HepG2 (cell line): Measurements from ENCODE around the gene AHRR. TPM values are rescaled to one million over a fixed set of nuclear protein-coding genes. Genes with fewer than 3 reads are reported as not detected.

Experiments
- ATAC-seq: fragments of 200-7000 bp; cut with Tn5 transposase; 3 replicates; pipeline ENCODE4 v1.9.1; 2020; ENCODE audit warnings: mild to moderate bottlenecking, moderate library complexity
- BruUV-seq: library from RNA; stranded (reverse); fragments of 400-500 nt; replicated peaks from 2 replicates; lab custom pipeline; 2021; lab: Mats Ljungman, UMichigan
- CTCF ChIA-PET: fragments of 300-600 bp; formaldehyde crosslinking; extraction: SDS; loops from one replicate; lab custom pipeline; 2021; ENCODE audit warnings: low total read pairs, inconsistent platforms, low intra/inter-chr PET ratio; lab: Yijun Ruan, JAX
- POLR2A ChIA-PET: fragments of 350-600 bp; sonication (Branson Sonifier 250); formaldehyde crosslinking; loops from one replicate; lab custom pipeline; 2020; ENCODE audit warnings: antibody characterized with exemption, inconsistent platforms; lab: Yijun Ruan, JAX
- DNase-seq: peaks from one replicate; pipeline ENCODE4 v3.0.0-alpha.2; 2015; ENCODE audit warnings: low spot score
- FAIRE-seq: peaks from 3 replicates; lab custom pipeline; 2011; peaks lifted over from hg19 to GRCh38; lab: Jason Lieb, UNC
- H2AFZ ChIP-seq: one replicate; pipeline ENCODE4 v1.6.1; 2011; ENCODE audit warnings: low read length, inconsistent platforms
- H3K27ac ChIP-seq: fragments of 300-600 bp; 3 replicates; pipeline ENCODE4 v1.8.0; 2011; ENCODE audit warnings: mixed run types, mild to moderate bottlenecking, mixed read lengths, low read length, inconsistent platforms; ENCODE audit not compliant: insufficient read depth; ENCODE audit errors: extremely low read length
- H3K27me3 ChIP-seq, 2 experiments: fragments of 200-600 bp in 1 of 2; 2 replicates in 1 of 2; 3 replicates in 1 of 2; pipeline versions ENCODE4 v1.6.0 to v1.8.0; 2011; ENCODE audit warnings: low read length in 2 of 2, mild to moderate bottlenecking in 2 of 2, moderate library complexity in 2 of 2, inconsistent platforms in 1 of 2; ENCODE audit not compliant: insufficient read depth in 2 of 2, control insufficient read depth in 1 of 2
- H3K36me3 ChIP-seq, 2 experiments: fragments of 200-600 bp in 1 of 2; replicated peaks in 1 of 2; 2 replicates in 1 of 2; 3 replicates in 1 of 2; pipeline versions ENCODE4 v1.5.1 to v1.8.0; 2011; ENCODE audit warnings: low read length in 2 of 2, inconsistent platforms in 1 of 2; ENCODE audit not compliant: insufficient read depth in 2 of 2, control insufficient read depth in 1 of 2
- H3K4me1 ChIP-seq: 2 replicates; pipeline ENCODE4 v1.5.1; 2012; ENCODE audit warnings: low read length, inconsistent platforms; ENCODE audit not compliant: insufficient read depth
- H3K4me2 ChIP-seq: 2 replicates; pipeline ENCODE4 v1.6.0; 2011; ENCODE audit warnings: low read depth, low read length, inconsistent platforms
- H3K4me3 ChIP-seq, 3 experiments: fragments of 200-600 bp in 1 of 3; sonication (generic), shearing (Covaris generic) in 1 of 3; replicated peaks in 1 of 3; 2 replicates each; pipeline ENCODE4 v1.5.1; 2011 to 2016; ENCODE audit warnings: low read length in 3 of 3, inconsistent platforms in 2 of 3, low read depth in 2 of 3, mild to moderate bottlenecking in 2 of 3, control low read depth in 1 of 3, mixed read lengths in 1 of 3; ENCODE audit not compliant: insufficient read depth in 1 of 3
- H3K79me2 ChIP-seq: one replicate; pipeline ENCODE4 v1.6.1; 2011; ENCODE audit warnings: low read length, inconsistent platforms; ENCODE audit not compliant: insufficient read depth
- H3K9ac ChIP-seq: 2 replicates; pipeline ENCODE4 v1.6.0; 2011; ENCODE audit warnings: mild to moderate bottlenecking, low read depth, low read length, inconsistent platforms; ENCODE audit not compliant: insufficient read depth
- H3K9me3 ChIP-seq: 2 replicates; pipeline ENCODE4 v1.5.1; 2012; ENCODE audit warnings: mild to moderate bottlenecking, low read length
- H4K20me1 ChIP-seq: 2 replicates; pipeline ENCODE4 v1.6.0; 2011; ENCODE audit warnings: inconsistent platforms, mild to moderate bottlenecking, low read length, moderate library complexity; ENCODE audit not compliant: insufficient read depth
- ATF1 ChIP-seq: IDR thresholded peaks from 2 replicates; pipeline ENCODE4 v1.6.1; 2016; ENCODE audit warnings: mild to moderate bottlenecking, control low read depth
- CHCHD3 ChIP-seq: sonication (generic); formaldehyde crosslinking; IDR thresholded peaks from 2 replicates; pipeline ENCODE4 v1.8.0; 2022; ENCODE audit warnings: mild to moderate bottlenecking, missing genetic modification reagents, moderate library complexity
- FOXA3 ChIP-seq: IDR thresholded peaks from 2 replicates; pipeline ENCODE4 v1.6.1; 2016; ENCODE audit warnings: missing genetic modification reagents, missing compliant biosample characterization
- GTF2F1 ChIP-seq: fragments of 150-350 bp; IDR thresholded peaks from 2 replicates; pipeline ENCODE4 v1.6.1; 2014; ENCODE audit warnings: low read length
- GZF1 ChIP-seq: sonication (generic); formaldehyde crosslinking; IDR thresholded peaks from 2 replicates; pipeline ENCODE4 v1.5.1; 2020; ENCODE audit warnings: mild to moderate bottlenecking, missing genetic modification reagents
- HCFC1 ChIP-seq: fragments of 150-350 bp; IDR thresholded peaks from 2 replicates; pipeline ENCODE4 v1.6.1; 2014; ENCODE audit warnings: low read depth, low read length
- ISX ChIP-seq: sonication (generic); formaldehyde crosslinking; conservative IDR thresholded peaks from 2 replicates; pipeline ENCODE4 v1.5.0; 2020; ENCODE audit warnings: missing genetic modification reagents
- MBNL3 ChIP-seq: fragments of 250-450 bp; sonication (Bioruptor Pico); conservative IDR thresholded peaks from 2 replicates; pipeline ENCODE4 v1.8.0; 2022; ENCODE audit warnings: mild to moderate bottlenecking, inconsistent platforms
- NFKB2 ChIP-seq: sonication (generic); formaldehyde crosslinking; IDR thresholded peaks from 2 replicates; pipeline ENCODE4 v1.4.0; 2020; ENCODE audit warnings: missing genetic modification reagents, borderline replicate concordance
- PLRG1 ChIP-seq: fragments of 450-650 bp; conservative IDR thresholded peaks from 2 replicates; pipeline ENCODE4 v1.6.1; 2016
- SIN3B ChIP-seq: fragments of 150-350 bp; IDR thresholded peaks from 2 replicates; pipeline ENCODE4 v1.6.1; 2014; ENCODE audit warnings: low read length
- ZNF253 ChIP-seq: sonication (generic); formaldehyde crosslinking; IDR thresholded peaks from 2 replicates; pipeline ENCODE4 v1.8.0; 2022; ENCODE audit warnings: mild to moderate bottlenecking, missing genetic modification reagents, borderline replicate concordance
- ZNF530 ChIP-seq: sonication (generic); formaldehyde crosslinking; IDR thresholded peaks from 2 replicates; pipeline ENCODE4 v1.5.0; 2020; ENCODE audit warnings: low read depth, mild to moderate bottlenecking, missing genetic modification reagents
- ZNF674 ChIP-seq: sonication (generic); formaldehyde crosslinking; IDR thresholded peaks from 2 replicates; pipeline ENCODE4 v1.5.0; 2020; ENCODE audit warnings: low read depth, mild to moderate bottlenecking, missing genetic modification reagents
- WGBS: methylation state at CpG from one replicate; pipeline ENCODE4 v1.1.6; 2017; ENCODE audit warnings: low lambda C conversion rate; 5-methylcytosine and 5-hydroxymethylcytosine counted together
- in situ Hi-C: cut with HindIII; loops from 2 replicates; pipeline ENCODE4 v1.10.0; 2017; ENCODE audit warnings: low pct_unique_long_range_greater_than_20kb; ENCODE audit not compliant: extremely low pct_ligation_motif_present
- intact Hi-C: fragments of 100-400 bp; cut with micrococcal nuclease; formaldehyde crosslinking; loops from one replicate; pipeline ENCODE4 v1.10.0; 2022; ENCODE audit not compliant: unreplicated experiment
- polyA plus RNA-seq, 8 experiments: library from polyadenylated mRNA; depleted of rRNA in 3 of 8; stranded (reverse) in 7 of 8; unstranded in 1 of 8; fragments of >200 nt; fragmentation: Illumina TruSeq in 4 of 8; extraction: Trizol in 4 of 8; gene quantifications; 2 replicates each; pipeline versions ENCODE4 v1.2.1 to v1.2.3, GENCODE V29; 2011 to 2016; ENCODE audit warnings: low read depth in 4 of 8, missing spikeins in 1 of 8, mixed read lengths in 1 of 8; ENCODE audit not compliant: insufficient read depth in 1 of 8
- total RNA-seq, 5 experiments: library from RNA; depleted of rRNA; stranded (reverse); fragments of >200 nt; fragmentation: Illumina TruSeq; extraction: Trizol; gene quantifications; 2 replicates each; pipeline ENCODE4 v1.2.3, GENCODE V29; 2016; ENCODE audit warnings: low read depth in 1 of 5
- TF ChIP-seq, protein P1 (sequence below): IDR thresholded peaks from 2 replicates; pipeline ENCODE4 v1.6.1; 2012; ENCODE audit warnings: inconsistent platforms
- TF ChIP-seq, protein P2 (sequence below): sonication (generic); formaldehyde crosslinking; IDR thresholded peaks from 2 replicates; pipeline ENCODE4 v1.4.0; 2020; ENCODE audit warnings: missing genetic modification reagents
- TF ChIP-seq, protein P3 (sequence below): IDR thresholded peaks from 2 replicates; pipeline ENCODE4 v1.6.1; 2012; ENCODE audit warnings: low read length, improper control_type of control experiment

AHRR gene
- total and polyA plus RNA-seq, 2 of the 13 experiments (the other 11 are each of a cell fraction or from before 2014, with no cell fraction given): 0.28 to 0.35 TPM

DNA sequence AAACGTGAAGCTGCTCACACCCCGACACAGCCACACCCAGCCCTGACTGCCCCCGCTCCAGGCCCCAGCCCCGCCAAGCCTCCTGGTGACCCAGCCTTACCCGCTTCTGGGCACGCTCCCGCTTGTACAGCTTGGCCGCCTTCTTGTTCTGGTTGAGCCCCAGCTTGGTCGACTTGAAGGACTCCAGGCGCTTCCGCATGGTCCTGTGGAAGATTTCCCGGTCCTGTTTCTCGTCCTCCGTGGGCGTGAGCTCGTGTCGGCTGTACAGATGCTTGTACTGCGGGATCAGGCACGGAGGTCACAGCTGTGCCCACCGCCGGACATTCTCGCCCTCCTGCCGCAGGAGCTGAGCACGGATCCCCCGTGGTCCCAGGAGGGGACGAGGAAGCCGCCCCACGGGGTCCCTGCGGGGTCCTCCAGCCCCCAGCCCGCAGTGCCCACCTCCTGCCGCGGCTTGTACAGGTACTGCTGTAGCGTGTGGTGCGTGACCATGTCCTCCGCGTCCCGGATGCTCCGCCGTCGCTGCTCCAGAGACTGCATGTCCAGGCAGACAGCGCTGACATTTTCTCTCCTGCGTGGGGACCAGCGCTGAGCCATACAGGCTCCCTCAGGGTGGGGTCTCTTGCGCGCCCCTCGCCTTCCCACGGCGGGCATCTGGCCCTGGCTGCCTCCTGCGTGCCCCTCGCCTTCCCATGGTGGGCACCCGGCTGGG is 154.7 kb downstream of the AHRR start (continued):
- TF ChIP-seq GTF2F1: no peak

DNA sequence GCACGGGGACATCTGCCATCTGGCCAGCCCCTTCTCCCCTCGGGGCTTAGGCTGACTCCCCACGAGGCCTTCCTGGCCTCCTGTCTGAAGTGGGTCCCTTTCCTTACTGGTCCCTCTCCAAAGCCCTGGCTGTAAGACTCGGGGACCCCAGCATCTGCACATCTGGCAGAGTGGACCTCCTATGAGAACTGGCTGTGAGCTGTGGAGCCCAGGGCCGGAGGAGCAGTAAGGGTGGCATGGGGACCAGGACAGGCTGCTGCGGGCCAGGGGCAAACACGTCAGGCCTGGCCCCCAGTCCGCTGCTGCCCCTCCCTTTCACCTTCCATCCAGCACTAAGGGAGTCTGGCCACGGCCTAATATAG is 155.3 kb downstream of the AHRR start:
- in situ Hi-C loops (no loop called here), intact Hi-C loops (no loop called here)
- H3K9me3 ChIP-seq: no peaks in the 10 kb centered on the region
- WGBS: 35% methylated on average over 7 of the region's 9 CpGs
- no peaks in the 10 kb centered on the region; a peak in 1 of 5 replicates for H3K36me3 ChIP-seq
- H4K20me1 ChIP-seq: 0 out of 2 replicates have a peak, but pooled peaks cover under 1% of the 10 kb centered on the region
- no TSS peak for BruUV-seq
- ATAC-seq (no peak), FAIRE-seq (no peak), DNase-seq (no peak)
- no peak overlapping the region for H3K4me3 ChIP-seq
- peaks cover 19 to 69% of the 10 kb centered on the region in 2 experiments for H3K27me3 ChIP-seq
- H2AFZ ChIP-seq: no peak overlapping the region
- H3K27ac ChIP-seq: no peak overlapping the region
- no peak overlapping the region for H3K4me2 ChIP-seq
- TF ChIP-seq ZNF253 (CRISPR knock-in tag) (no peak), ATF1 (no peak), NFKB2 (no peak), MBNL3 (CRISPR knock-in tag) (no peak), GZF1 (no peak), ISX (CRISPR knock-in tag) (no peak), ZNF674 (CRISPR knock-in tag) (no peak), CHCHD3 (no peak), ZNF530 (CRISPR knock-in tag) (no peak), HCFC1 (no peak), FOXA3 (CRISPR knock-in tag) (no peak), SIN3B (no peak), PLRG1 (no peak)
- TF ChIP-seq, protein P1, sequence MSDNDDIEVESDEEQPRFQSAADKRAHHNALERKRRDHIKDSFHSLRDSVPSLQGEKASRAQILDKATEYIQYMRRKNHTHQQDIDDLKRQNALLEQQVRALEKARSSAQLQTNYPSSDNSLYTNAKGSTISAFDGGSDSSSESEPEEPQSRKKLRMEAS: no peak
- TF ChIP-seq, protein P2, sequence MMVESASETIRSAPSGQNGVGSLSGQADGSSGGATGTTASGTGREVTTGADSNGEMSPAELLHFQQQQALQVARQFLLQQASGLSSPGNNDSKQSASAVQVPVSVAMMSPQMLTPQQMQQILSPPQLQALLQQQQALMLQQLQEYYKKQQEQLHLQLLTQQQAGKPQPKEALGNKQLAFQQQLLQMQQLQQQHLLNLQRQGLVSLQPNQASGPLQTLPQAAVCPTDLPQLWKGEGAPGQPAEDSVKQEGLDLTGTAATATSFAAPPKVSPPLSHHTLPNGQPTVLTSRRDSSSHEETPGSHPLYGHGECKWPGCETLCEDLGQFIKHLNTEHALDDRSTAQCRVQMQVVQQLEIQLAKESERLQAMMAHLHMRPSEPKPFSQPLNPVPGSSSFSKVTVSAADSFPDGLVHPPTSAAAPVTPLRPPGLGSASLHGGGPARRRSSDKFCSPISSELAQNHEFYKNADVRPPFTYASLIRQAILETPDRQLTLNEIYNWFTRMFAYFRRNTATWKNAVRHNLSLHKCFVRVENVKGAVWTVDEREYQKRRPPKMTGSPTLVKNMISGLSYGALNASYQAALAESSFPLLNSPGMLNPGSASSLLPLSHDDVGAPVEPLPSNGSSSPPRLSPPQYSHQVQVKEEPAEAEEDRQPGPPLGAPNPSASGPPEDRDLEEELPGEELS (CRISPR knock-in tag): no peak
- TF ChIP-seq, protein P3, sequence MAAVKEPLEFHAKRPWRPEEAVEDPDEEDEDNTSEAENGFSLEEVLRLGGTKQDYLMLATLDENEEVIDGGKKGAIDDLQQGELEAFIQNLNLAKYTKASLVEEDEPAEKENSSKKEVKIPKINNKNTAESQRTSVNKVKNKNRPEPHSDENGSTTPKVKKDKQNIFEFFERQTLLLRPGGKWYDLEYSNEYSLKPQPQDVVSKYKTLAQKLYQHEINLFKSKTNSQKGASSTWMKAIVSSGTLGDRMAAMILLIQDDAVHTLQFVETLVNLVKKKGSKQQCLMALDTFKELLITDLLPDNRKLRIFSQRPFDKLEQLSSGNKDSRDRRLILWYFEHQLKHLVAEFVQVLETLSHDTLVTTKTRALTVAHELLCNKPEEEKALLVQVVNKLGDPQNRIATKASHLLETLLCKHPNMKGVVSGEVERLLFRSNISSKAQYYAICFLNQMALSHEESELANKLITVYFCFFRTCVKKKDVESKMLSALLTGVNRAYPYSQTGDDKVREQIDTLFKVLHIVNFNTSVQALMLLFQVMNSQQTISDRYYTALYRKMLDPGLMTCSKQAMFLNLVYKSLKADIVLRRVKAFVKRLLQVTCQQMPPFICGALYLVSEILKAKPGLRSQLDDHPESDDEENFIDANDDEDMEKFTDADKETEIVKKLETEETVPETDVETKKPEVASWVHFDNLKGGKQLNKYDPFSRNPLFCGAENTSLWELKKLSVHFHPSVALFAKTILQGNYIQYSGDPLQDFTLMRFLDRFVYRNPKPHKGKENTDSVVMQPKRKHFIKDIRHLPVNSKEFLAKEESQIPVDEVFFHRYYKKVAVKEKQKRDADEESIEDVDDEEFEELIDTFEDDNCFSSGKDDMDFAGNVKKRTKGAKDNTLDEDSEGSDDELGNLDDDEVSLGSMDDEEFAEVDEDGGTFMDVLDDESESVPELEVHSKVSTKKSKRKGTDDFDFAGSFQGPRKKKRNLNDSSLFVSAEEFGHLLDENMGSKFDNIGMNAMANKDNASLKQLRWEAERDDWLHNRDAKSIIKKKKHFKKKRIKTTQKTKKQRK: no peak
- POLR2A ChIA-PET: no interaction called here
- H3K4me1 ChIP-seq: peaks cover 20% of the 10 kb centered on the region
- H3K79me2 ChIP-seq: peaks cover 3% of the 10 kb centered on the region
- CTCF ChIA-PET: no interaction called here
- H3K9ac ChIP-seq: no peak overlapping the region
